H1 (cell line): ENCODE data around the gene NAA25. TPM values are rescaled to one million over a fixed set of nuclear protein-coding genes. Genes with fewer than 3 reads are reported as not detected.

ENCODE experiments used
- CTCF ChIA-PET: fragments of 300-600 bp; sonication (Branson Sonifier 250); formaldehyde crosslinking; loops from one replicate; lab custom pipeline; 2021; ENCODE audit not compliant: partially characterized antibody; lab: Charles Lee
- POLR2A ChIA-PET: fragments of 300-600 bp; sonication (Branson Sonifier 250); formaldehyde crosslinking; loops from one replicate; lab custom pipeline; 2021; ENCODE audit warnings: inconsistent platforms; ENCODE audit not compliant: partially characterized antibody; lab: Charles Lee
- DNase-seq, 2 experiments: peaks; one replicate each; pipeline versions ENCODE4 v3.0.0 to v3.0.0-alpha.2; 2010 to 2022; ENCODE audit warnings: low spot score in 2 of 2, low read depth in 1 of 2, mixed read lengths in 1 of 2
- FAIRE-seq: peaks from 2 replicates; lab custom pipeline; 2011; peaks lifted over from hg19 to GRCh38; lab: Jason Lieb, UNC
- H2AFZ ChIP-seq: 2 replicates; pipeline ENCODE4 v1.8.1; 2012; ENCODE audit warnings: low read length, inconsistent platforms
- H2AK5ac ChIP-seq: 2 replicates; pipeline ENCODE4 v1.6.1; 2013; ENCODE audit warnings: low read depth, low read length
- H2BK120ac ChIP-seq: replicated peaks from 2 replicates; pipeline ENCODE3; 2013; ENCODE audit warnings: low read depth, low read length, inconsistent platforms
- H2BK12ac ChIP-seq: 2 replicates; pipeline ENCODE4 v1.6.1; 2013; ENCODE audit warnings: low read depth, low read length
- H2BK15ac ChIP-seq: 2 replicates; pipeline ENCODE4 v1.6.1; 2013; ENCODE audit warnings: low read length
- H2BK20ac ChIP-seq: 2 replicates; pipeline ENCODE4 v1.6.1; 2013; ENCODE audit warnings: low read length
- H2BK5ac ChIP-seq: 2 replicates; pipeline ENCODE4 v1.6.1; 2013; ENCODE audit warnings: low read depth, low read length
- H3K14ac ChIP-seq: 2 replicates; pipeline ENCODE4 v1.6.1; 2013; ENCODE audit warnings: inconsistent platforms; ENCODE audit not compliant: insufficient read length
- H3K18ac ChIP-seq: 2 replicates; pipeline ENCODE4 v1.6.1; 2013; ENCODE audit warnings: low read length; ENCODE audit errors: extremely low read depth
- H3K23ac ChIP-seq: 2 replicates; pipeline ENCODE4 v1.6.1; 2013; ENCODE audit warnings: inconsistent platforms; ENCODE audit not compliant: insufficient read length
- H3K23me2 ChIP-seq: 2 replicates; pipeline ENCODE4 v1.6.1; 2013; ENCODE audit warnings: low read depth, low read length
- H3K27ac ChIP-seq: 2 replicates; pipeline ENCODE4 v1.6.1; 2011; ENCODE audit warnings: low read depth, low read length, inconsistent platforms
- H3K27me3 ChIP-seq, 4 experiments: replicated peaks in 1 of 4; 1 replicate in 1 of 4; 2 replicates in 3 of 4; pipeline versions ENCODE4 v1.6.1 to v1.8.1; 2011 to 2013; ENCODE audit warnings: low read length in 3 of 4, mild to moderate bottlenecking in 3 of 4, inconsistent platforms in 2 of 4, mixed read lengths in 2 of 4, moderate library complexity in 1 of 4; ENCODE audit not compliant: control insufficient read depth in 3 of 4, insufficient read depth in 3 of 4; ENCODE audit errors: extremely low read depth in 1 of 4
- H3K36me3 ChIP-seq, 4 experiments: 2 replicates each; pipeline versions ENCODE4 v1.6.1 to v1.8.1; 2011 to 2013; ENCODE audit warnings: mild to moderate bottlenecking in 4 of 4, low read length in 3 of 4, moderate library complexity in 2 of 4, control low read depth in 1 of 4, inconsistent platforms in 1 of 4; ENCODE audit not compliant: insufficient read depth in 4 of 4, control insufficient read depth in 2 of 4
- H3K4ac ChIP-seq: replicated peaks from 2 replicates; pipeline ENCODE3; 2013; ENCODE audit warnings: low read length, low read depth, mixed read lengths, inconsistent platforms; ENCODE audit not compliant: insufficient read length
- H3K4me1 ChIP-seq, 4 experiments: replicated peaks in 1 of 4; 1 replicate in 1 of 4; 2 replicates in 3 of 4; pipeline versions ENCODE4 v1.6.1 to v1.8.1; 2011 to 2013; ENCODE audit warnings: low read length in 3 of 4, inconsistent platforms in 2 of 4, mixed read lengths in 1 of 4; ENCODE audit not compliant: insufficient read depth in 4 of 4, control insufficient read depth in 3 of 4
- H3K4me2 ChIP-seq, 2 experiments: 2 replicates each; pipeline versions ENCODE4 v1.6.1 to v1.8.1; 2011 to 2013; ENCODE audit warnings: low read depth in 2 of 2, low read length in 2 of 2, control low read depth in 1 of 2, inconsistent platforms in 1 of 2, mild to moderate bottlenecking in 1 of 2; ENCODE audit not compliant: insufficient read depth in 1 of 2
- H3K4me3 ChIP-seq, 4 experiments: fragments of 200-600, 300-600 bp in 1 of 4; sonication (generic), shearing (Covaris generic), sonication (Bioruptor Twin) in 1 of 4; 2 replicates each; pipeline versions ENCODE4 v1.5.1 to v1.8.1; 2011 to 2016; ENCODE audit warnings: low read length in 4 of 4, low read depth in 3 of 4, control low read depth in 2 of 4, inconsistent platforms in 2 of 4, mild to moderate bottlenecking in 2 of 4, mixed read lengths in 1 of 4, moderate library complexity in 1 of 4; ENCODE audit not compliant: insufficient read depth in 2 of 4; ENCODE audit errors: extremely low read depth in 1 of 4
- H3K56ac ChIP-seq: replicated peaks from 2 replicates; pipeline ENCODE3; 2013; ENCODE audit warnings: low read depth, mild to moderate bottlenecking, mixed read lengths, low read length, inconsistent platforms; ENCODE audit not compliant: insufficient read length
- H3K79me1 ChIP-seq: 2 replicates; pipeline ENCODE4 v1.6.1; 2013; ENCODE audit warnings: low read depth, low read length, control low read depth
- H3K79me2 ChIP-seq, 2 experiments: 2 replicates each; pipeline versions ENCODE4 v1.6.1 to v1.8.1; 2012 to 2013; ENCODE audit warnings: low read length in 2 of 2, mild to moderate bottlenecking in 2 of 2, inconsistent platforms in 1 of 2; ENCODE audit not compliant: insufficient read depth in 2 of 2, control insufficient read depth in 1 of 2
- H3K9ac ChIP-seq, 4 experiments: replicated peaks in 1 of 4; 1 replicate in 1 of 4; 2 replicates in 3 of 4; pipeline versions ENCODE4 v1.6.1 to v1.8.1; 2011 to 2013; ENCODE audit warnings: low read depth in 3 of 4, low read length in 3 of 4, control low read depth in 2 of 4, mild to moderate bottlenecking in 2 of 4, moderate library complexity in 2 of 4, inconsistent platforms in 1 of 4; ENCODE audit errors: extremely low read depth in 1 of 4
- H3K9me3 ChIP-seq, 2 experiments: 2 replicates each; pipeline versions ENCODE4 v1.6.1 to v1.8.1; 2012 to 2013; ENCODE audit warnings: mild to moderate bottlenecking in 2 of 2, moderate library complexity in 2 of 2, control low read depth in 1 of 2, inconsistent platforms in 1 of 2, low read depth in 1 of 2, low read length in 1 of 2, mixed read lengths in 1 of 2; ENCODE audit not compliant: insufficient read depth in 2 of 2
- H4K20me1 ChIP-seq, 2 experiments: replicated peaks in 1 of 2; 2 replicates each; pipeline versions ENCODE3 to v1.8.1; 2011 to 2013; ENCODE audit warnings: inconsistent platforms in 2 of 2, low read length in 2 of 2, mild to moderate bottlenecking in 1 of 2; ENCODE audit not compliant: insufficient read depth in 2 of 2, control insufficient read depth in 1 of 2
- H4K5ac ChIP-seq: 2 replicates; pipeline ENCODE4 v1.6.1; 2013; ENCODE audit warnings: low read length, low read depth, mixed read lengths, inconsistent platforms; ENCODE audit not compliant: insufficient read length
- H4K8ac ChIP-seq: 2 replicates; pipeline ENCODE4 v1.8.0; 2013; ENCODE audit warnings: mild to moderate bottlenecking, moderate library complexity, low read length, inconsistent platforms; ENCODE audit not compliant: insufficient read depth; ENCODE audit errors: extremely low read depth
- H4K91ac ChIP-seq: replicated peaks from 2 replicates; pipeline ENCODE3; 2013; ENCODE audit warnings: low read length, mixed read lengths, inconsistent platforms; ENCODE audit not compliant: insufficient read length
- CEBPB ChIP-seq: IDR thresholded peaks from 2 replicates; pipeline ENCODE4 v1.6.1; 2012; ENCODE audit warnings: low read depth, low read length
- CHD2 ChIP-seq: IDR thresholded peaks from 2 replicates; pipeline ENCODE4 v1.6.1; 2012; ENCODE audit warnings: low read length, improper control_type of control experiment
- CTBP2 ChIP-seq: IDR thresholded peaks from 2 replicates; pipeline ENCODE4 v1.7.0; 2011; ENCODE audit warnings: borderline replicate concordance, mild to moderate bottlenecking, moderate library complexity, mixed read lengths, low read length; ENCODE audit not compliant: insufficient read depth, insufficient read length
- KDM4A ChIP-seq: IDR thresholded peaks from one replicate; pipeline ENCODE4 v1.7.1; 2012; ENCODE audit warnings: low read depth, mild to moderate bottlenecking, moderate library complexity, low read length, inconsistent platforms; ENCODE audit not compliant: severe bottlenecking
- RFX5 ChIP-seq: IDR thresholded peaks from 2 replicates; pipeline ENCODE4 v1.6.1; 2011; ENCODE audit warnings: low read depth, low read length, improper control_type of control experiment, borderline replicate concordance
- SIRT6 ChIP-seq: IDR thresholded peaks from one replicate; pipeline ENCODE4 v1.7.1; 2012; ENCODE audit warnings: low read length, inconsistent platforms
- TBP ChIP-seq: IDR thresholded peaks from 2 replicates; pipeline ENCODE4 v1.6.1; 2011; ENCODE audit warnings: low read depth, low read length, improper control_type of control experiment
- USF2 ChIP-seq: IDR thresholded peaks from 2 replicates; pipeline ENCODE4 v1.6.1; 2011; ENCODE audit warnings: low read length, improper control_type of control experiment
- WGBS, 2 experiments: shearing (Covaris generic) in 1 of 2; methylation state at CpG; one replicate each; pipeline versions ENCODE4 v1.1.6 to v1.1.7; 2013 to 2015; ENCODE audit warnings: low lambda C conversion rate in 2 of 2, mixed read lengths in 2 of 2, inconsistent platforms in 1 of 2, low coverage in 1 of 2, missing lambda C conversion rate in 1 of 2; ENCODE audit not compliant: insufficient replicate concordance in 2 of 2, insufficient coverage in 1 of 2, insufficient read length in 1 of 2; ENCODE audit errors: extremely low coverage in 1 of 2, missing lambda C conversion rate in 1 of 2; 5-methylcytosine and 5-hydroxymethylcytosine counted together
- polyA plus RNA-seq, 7 experiments: library from polyadenylated mRNA; depleted of rRNA in 3 of 7; stranded (reverse) in 5 of 7; unstranded in 2 of 7; fragments of >200 nt in 5 of 7; fragments of 200-250 nt in 2 of 7; gene quantifications; 1 replicate in 5 of 7; 2 replicates in 1 of 7; 4 replicates in 1 of 7; pipeline versions ENCODE4 v1.2.1 to v1.2.3, GENCODE V29; 2011 to 2013; ENCODE audit warnings: missing spikeins in 2 of 7, mixed read lengths in 2 of 7
- total RNA-seq: library from RNA; stranded (reverse); fragmentation: NEBNext Ultra II Directional; extraction: Animal tissue kit (Norgen Biotek cat#: 25700); gene quantifications from 2 replicates; pipeline ENCODE4 v1.2.1, GENCODE V29; 2021

The NAA25 gene
- total and polyA plus RNA-seq, 2 of the 8 experiments (the other 6 are each of a cell fraction or from before 2014, with no cell fraction given) = 10.8 to 60.3 TPM

DNA sequence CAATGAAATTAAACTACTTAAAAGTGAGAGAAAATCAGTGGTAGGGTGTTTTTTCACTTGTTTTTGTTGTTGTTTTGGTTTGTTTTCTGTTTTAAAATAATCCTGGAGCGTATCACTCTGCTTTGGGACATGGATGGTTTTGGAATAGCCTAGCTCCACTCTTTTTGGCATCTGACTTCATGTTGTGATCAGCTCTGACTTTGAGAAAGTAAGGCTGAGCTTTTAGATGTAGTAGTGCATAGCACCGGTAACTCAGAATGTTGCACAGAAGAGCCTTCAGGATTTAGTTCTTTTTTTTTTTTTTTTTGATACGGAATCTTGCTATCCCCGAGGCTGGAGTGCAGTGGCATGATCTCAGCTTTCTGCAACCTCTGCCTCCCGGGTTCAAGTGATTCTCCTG lies 24.8 kb upstream of the NAA25 start:
- Histone ChIP-seq H3K79me1 (no peaks in the 10 kb centered on the region), H4K20me1 (peaks cover 0 to 2% of the 10 kb centered on the region in 2 experiments), H2AFZ (no peak overlapping the region), H4K8ac (no peak overlapping the region), H2BK12ac (no peak overlapping the region), H2BK120ac (no peak overlapping the region), H3K23me2 (no peaks in the 10 kb centered on the region), H3K36me3 (peaks cover 0 to 23% (median 13%) of the 10 kb centered on the region in 4 experiments; a peak in 6 of 8 replicates), H4K5ac (no peak overlapping the region), H3K14ac (no peak overlapping the region), H3K27me3 (no peaks in the 10 kb centered on the region), H2BK5ac (no peak overlapping the region), H3K4me3 (no peak overlapping the region), H3K56ac (no peak overlapping the region), H3K4me2 (no peak overlapping the region), H3K18ac (no peak overlapping the region), H3K4ac (no peak overlapping the region), H2BK15ac (no peak overlapping the region), H3K4me1 (no peaks in the 10 kb centered on the region), H4K91ac (no peak overlapping the region), H2BK20ac (no peak overlapping the region), H3K9ac (no peak overlapping the region), H3K79me2 (peaks cover 0 to 2% of the 10 kb centered on the region in 2 experiments; a peak in 1 of 4 replicates), H2AK5ac (no peak overlapping the region), H3K23ac (no peak overlapping the region), H3K27ac (no peak overlapping the region), H3K9me3 (no peaks in the 10 kb centered on the region)
- ChIA-PET POLR2A (interaction anchor here (1.0 to 1.5 kb wide), 2 partner anchors 10 to 13 kb away, joined by 4 read pairs; no protein-coding TSS in a partner anchor), CTCF (interaction anchor here (1.0 kb wide), 1 partner anchor 65 kb away, joined by 3 read pairs; no protein-coding TSS in a partner anchor)
- WGBS, 2 experiments = 99% methylated on average over 5 of the region's 5 CpGs; no CpG with 5 or more reads in 1 of the 2 experiments
- DNase-seq (no peak), FAIRE-seq (no peak)
- TF ChIP-seq CTBP2 (no peak), RFX5 (no peak), USF2 (no peak), KDM4A (no peak), CHD2 (no peak), TBP (no peak), SIRT6 (no peak), CEBPB (no peak)
